HG03064 (cell line): ENCODE measurements around the gene SPATA16.
"Not testable (repeated sequence)": the region's sequence is repeated elsewhere in the genome, so short reads cannot be mapped to it uniquely, and the experiment has no call there.

ENCODE experiments used
- ATAC-seq: cut with Tn5 transposase; IDR thresholded peaks from one replicate; pipeline ENCODE4 v1.9.1; 2021; ENCODE audit warnings: low read depth; ENCODE audit not compliant: unreplicated experiment

Gene SPATA16

GRCh38 chr3:173065543-173065981, 75.5 kb downstream of the SPATA16 start:
- ATAC-seq = no peak

- no peak for ATAC-seq
These were observed 76.4 kb downstream of the SPATA16 start for GRCh38 chr3:173064631-173065030.

GRCh38 chr3:173058229-173058628, 82.8 kb downstream of the SPATA16 start:
- ATAC-seq = no peak

- no peak for ATAC-seq
These were observed 85.7 kb downstream of the SPATA16 start for GRCh38 chr3:173055228-173055933.

GRCh38 chr3:173049360-173049759, 91.7 kb downstream of the SPATA16 start:
- ATAC-seq = no peak

GRCh38 chr3:173045770-173046382, 95.2 kb downstream of the SPATA16 start:
- no peak for ATAC-seq

GRCh38 chr3:173044998-173045397, 96.0 kb downstream of the SPATA16 start:
- no peak for ATAC-seq

GRCh38 chr3:173043757-173044156, 97.3 kb downstream of the SPATA16 start:
- ATAC-seq = no peak

- no peak for ATAC-seq
These were observed 102.6 kb downstream of the SPATA16 start for GRCh38 chr3:173038484-173038871.

GRCh38 chr3:173037840-173038483, 103.1 kb downstream of the SPATA16 start:
- ATAC-seq = no peak

- no peak for ATAC-seq
These were observed 110.8 kb downstream of the SPATA16 start for GRCh38 chr3:173030273-173030672.

- ATAC-seq = no peak
These were observed 112.7 kb downstream of the SPATA16 start for GRCh38 chr3:173028351-173028750.

- ATAC-seq = no peak
These were observed 113.6 kb downstream of the SPATA16 start for GRCh38 chr3:173027429-173027828.

GRCh38 chr3:173025941-173026340, 115.1 kb downstream of the SPATA16 start:
- no peak for ATAC-seq

- ATAC-seq = no peak
These were observed 119.4 kb downstream of the SPATA16 start for GRCh38 chr3:173021547-173022185.

- ATAC-seq = not testable (repeated sequence)
These were observed 120.9 kb downstream of the SPATA16 start for GRCh38 chr3:173020128-173020527.

- no peak for ATAC-seq
These were observed 121.7 kb downstream of the SPATA16 start for GRCh38 chr3:173019378-173019777.

- no peak for ATAC-seq
These were observed 122.3 kb downstream of the SPATA16 start for GRCh38 chr3:173018758-173019157.

GRCh38 chr3:173013219-173013832, 127.7 kb downstream of the SPATA16 start:
- no peak for ATAC-seq

GRCh38 chr3:173009410-173009809, 131.6 kb downstream of the SPATA16 start:
- no peak for ATAC-seq

GRCh38 chr3:173008978-173009377, 132.1 kb downstream of the SPATA16 start:
- ATAC-seq = no peak
